MM.1S (cell line): ENCODE data around the gene CRHBP.

ENCODE experiments used
- DNase-seq: peaks from one replicate; pipeline ENCODE4 v3.0.0-alpha.2; 2015
- H2AFZ ChIP-seq: fragments of 300-600 bp; sonication (generic); 2 replicates; pipeline ENCODE4 v1.6.0; 2016; ENCODE audit warnings: antibody characterized with exemption, low read length
- H3F3A ChIP-seq: fragments of 300-600 bp; sonication (generic); 2 replicates; pipeline ENCODE4 v1.6.1; 2016; ENCODE audit warnings: mild to moderate bottlenecking, antibody characterized with exemption, low read length, moderate library complexity, mixed read lengths; ENCODE audit not compliant: insufficient read depth
- H3K27ac ChIP-seq: fragments of 300-600 bp; sonication (generic); 2 replicates; pipeline ENCODE4 v1.5.1; 2016; ENCODE audit warnings: mild to moderate bottlenecking, low read length
- H3K27me3 ChIP-seq: fragments of 300-600 bp; sonication (generic); replicated peaks from 2 replicates; pipeline ENCODE4 v1.6.0; 2016; ENCODE audit warnings: low read length; ENCODE audit not compliant: insufficient read depth
- H3K36me3 ChIP-seq: fragments of 300-600 bp; sonication (generic); replicated peaks from 2 replicates; pipeline ENCODE4 v1.6.1; 2016; ENCODE audit warnings: mild to moderate bottlenecking, low read length, mixed read lengths; ENCODE audit not compliant: insufficient read depth
- H3K4me1 ChIP-seq: fragments of 300-600 bp; sonication (generic); 2 replicates; pipeline ENCODE4 v1.6.1; 2016; ENCODE audit warnings: low read length, mixed read lengths
- H3K4me2 ChIP-seq: fragments of 300-600 bp; sonication (generic); 2 replicates; pipeline ENCODE4 v1.6.0; 2016; ENCODE audit warnings: low read depth, low read length
- H3K4me3 ChIP-seq: fragments of 300-600 bp; sonication (generic); 2 replicates; pipeline ENCODE4 v1.5.1; 2016; ENCODE audit warnings: low read length, mixed read lengths
- H3K79me2 ChIP-seq: fragments of 300-600 bp; sonication (generic); 2 replicates; pipeline ENCODE4 v1.6.1; 2016; ENCODE audit warnings: mixed run types, low read length, mixed read lengths
- H3K9ac ChIP-seq: fragments of 300-600 bp; sonication (generic); 2 replicates; pipeline ENCODE4 v1.6.1; 2016; ENCODE audit warnings: low read length, mixed read lengths
- H3K9me2 ChIP-seq: fragments of 300-600 bp; sonication (generic); replicated peaks from 2 replicates; pipeline ENCODE4 v1.6.1; 2016; ENCODE audit warnings: mild to moderate bottlenecking, low read length, mixed read lengths; ENCODE audit not compliant: insufficient read depth
- H3K9me3 ChIP-seq: fragments of 300-600 bp; sonication (generic); replicated peaks from 2 replicates; pipeline ENCODE4 v1.6.1; 2016; ENCODE audit warnings: mild to moderate bottlenecking, low read length, mixed read lengths; ENCODE audit not compliant: insufficient read depth
- H4K20me1 ChIP-seq: fragments of 300-600 bp; sonication (generic); 2 replicates; pipeline ENCODE4 v1.6.1; 2016; ENCODE audit warnings: mild to moderate bottlenecking, low read length, moderate library complexity, mixed read lengths; ENCODE audit not compliant: insufficient read depth
- CTCF ChIP-seq: fragments of 300-600 bp; sonication (generic); IDR thresholded peaks from 2 replicates; pipeline ENCODE4 v1.5.1; 2016; ENCODE audit warnings: antibody characterized with exemption, low read length, mixed read lengths
- EZH2 ChIP-seq: fragments of 300-600 bp; sonication (generic); optimal IDR thresholded peaks from 2 replicates; pipeline ENCODE3; 2017; ENCODE audit warnings: low read depth, mild to moderate bottlenecking, antibody characterized with exemption, low read length, mixed read lengths
- EZH2phosphoT487 ChIP-seq: fragments of 300-600 bp; sonication (generic); IDR thresholded peaks from 2 replicates; pipeline ENCODE4 v1.6.1; 2018; ENCODE audit warnings: antibody characterized with exemption, low read length

CRHBP gene

GRCh38 chr5:77017668-77018067, 64.8 kb downstream of the CRHBP start:
- Histone ChIP-seq H3K27me3 (no peaks in the 10 kb centered on the region), H3K9ac (no peak overlapping the region), H3K27ac (no peak overlapping the region), H3K4me3 (no peak overlapping the region), H3F3A (no peaks in the 10 kb centered on the region), H3K79me2 (no peaks in the 10 kb centered on the region), H3K9me2 (no peaks in the 10 kb centered on the region), H3K9me3 (no peaks in the 10 kb centered on the region), H3K36me3 (no peaks in the 10 kb centered on the region), H4K20me1 (no peaks in the 10 kb centered on the region), H3K4me1 (no peaks in the 10 kb centered on the region), H2AFZ (no peak overlapping the region), H3K4me2 (no peak overlapping the region)
- TF ChIP-seq EZH2phosphoT487, result no peak
- no peak for TF ChIP-seq EZH2
- TF ChIP-seq CTCF, result no peak
- DNase-seq, result no peak
